HPDE6-E6E7 (cell line): Measurements from ENCODE around the gene MPRIP.
"Not testable (repeated sequence)": the region's sequence is repeated elsewhere in the genome, so short reads cannot be mapped to it uniquely, and the experiment has no call there.

Experiments used
- DNase-seq: peaks from one replicate; pipeline ENCODE4 v3.0.0; 2011; ENCODE audit warnings: missing footprints; ENCODE audit errors: extremely low spot score

Gene MPRIP

DNA sequence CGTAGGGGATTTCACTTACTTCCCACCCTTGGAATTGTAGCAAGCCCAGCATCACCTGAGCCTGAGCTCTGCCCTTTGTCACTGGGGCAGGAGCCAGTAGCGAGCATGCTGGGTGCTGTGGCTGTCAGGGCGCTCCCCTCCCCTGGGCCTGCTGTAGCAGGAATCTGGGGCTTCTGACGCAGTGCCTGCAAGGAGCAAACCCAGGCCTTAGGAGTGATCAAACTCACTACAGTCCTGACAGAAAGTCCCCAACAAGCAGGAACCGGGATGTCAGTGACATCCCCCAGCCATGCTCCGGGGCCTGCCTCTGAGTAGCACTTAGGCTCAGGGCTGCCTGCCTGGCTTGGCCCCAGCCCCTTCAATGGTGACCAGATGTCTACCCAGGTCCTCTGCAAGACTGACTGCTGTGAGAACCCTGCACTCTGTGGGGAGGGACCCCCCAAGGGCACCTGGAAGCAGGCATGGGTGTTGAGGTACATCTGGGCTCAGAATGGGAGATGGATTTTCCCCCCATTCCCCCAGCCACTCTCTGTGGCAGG lies 140.4 kb downstream of the MPRIP start:
- no peak for DNase-seq

DNA sequence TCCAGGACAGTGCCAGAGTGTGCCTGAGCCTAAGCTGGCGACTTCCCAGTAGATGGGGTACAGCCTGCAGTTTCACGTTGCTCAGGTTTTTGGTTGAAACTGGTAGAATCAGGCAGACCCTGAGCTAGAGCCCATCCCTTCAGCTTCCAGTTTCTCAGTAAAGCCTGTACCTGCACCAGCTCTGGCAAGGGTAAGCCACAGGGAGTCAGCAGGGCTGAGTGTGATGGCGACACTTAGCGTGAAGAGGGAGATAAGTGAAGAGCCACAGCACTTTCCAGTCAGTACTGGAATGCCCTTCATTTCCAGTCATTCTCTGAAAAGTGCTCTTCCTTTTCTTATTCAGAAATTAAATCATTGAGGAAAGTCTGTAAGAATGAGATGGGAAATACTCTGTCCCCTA lies 141.5 kb downstream of the MPRIP start:
- DNase-seq, result no peak

DNA sequence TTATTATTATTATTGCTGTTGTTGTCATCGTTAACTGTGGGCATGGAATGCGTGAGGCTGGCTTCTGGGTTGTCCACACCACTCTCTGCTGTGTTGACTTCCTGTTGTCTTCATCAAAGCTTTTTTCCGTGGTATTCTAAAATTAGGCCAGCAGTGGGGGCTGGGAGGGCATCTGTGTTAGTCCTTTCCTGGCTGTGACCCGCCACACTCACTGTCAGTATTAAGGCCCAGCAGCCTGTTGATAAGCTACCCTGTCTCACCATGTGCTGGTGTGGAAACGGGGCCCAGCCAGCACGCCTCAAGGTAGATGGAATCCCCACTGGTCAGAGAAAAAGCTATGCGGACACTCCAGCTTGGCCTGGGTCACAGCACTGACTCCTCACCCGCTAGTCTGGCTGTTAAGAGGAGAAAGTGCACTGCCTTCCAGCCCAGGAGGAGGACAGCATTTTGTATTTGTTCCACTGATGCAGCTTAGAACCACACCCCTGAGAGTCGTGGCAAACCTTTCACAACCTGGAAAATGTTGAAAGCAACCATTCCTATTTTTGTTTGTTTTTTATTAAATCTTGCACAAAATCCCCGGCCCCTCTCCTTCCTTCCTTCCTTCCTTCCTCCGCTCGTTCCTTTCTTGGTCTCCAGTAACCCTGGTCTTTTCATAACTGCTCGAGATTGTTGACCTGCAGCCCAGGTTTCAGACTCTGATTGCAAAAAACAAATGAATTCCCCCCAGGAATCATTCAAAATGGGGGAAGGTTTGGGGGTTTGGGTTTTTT lies 142.9 kb downstream of the MPRIP start:
- not testable (repeated sequence) for DNase-seq

DNA sequence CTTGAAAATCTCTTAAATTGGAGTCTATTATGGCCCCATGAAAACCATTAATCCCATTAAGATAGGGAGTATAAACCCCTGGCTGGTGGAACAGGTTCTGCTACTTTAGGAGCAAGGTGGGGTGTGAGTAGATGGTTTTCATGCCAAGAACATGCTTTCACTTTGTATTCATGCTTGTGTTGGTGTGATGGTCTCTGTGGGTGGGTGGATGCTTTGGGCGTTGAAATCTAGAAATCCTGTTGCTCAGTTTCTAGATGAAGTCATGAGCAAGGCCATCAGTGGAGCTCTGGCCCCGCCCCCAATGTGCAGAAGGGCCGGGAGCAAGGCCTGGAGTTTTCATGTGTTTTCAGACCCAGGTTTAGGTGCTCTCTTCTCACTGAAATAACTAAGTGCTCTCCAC lies 143.8 kb downstream of the MPRIP start:
- DNase-seq, result peak; percentile 79

DNA sequence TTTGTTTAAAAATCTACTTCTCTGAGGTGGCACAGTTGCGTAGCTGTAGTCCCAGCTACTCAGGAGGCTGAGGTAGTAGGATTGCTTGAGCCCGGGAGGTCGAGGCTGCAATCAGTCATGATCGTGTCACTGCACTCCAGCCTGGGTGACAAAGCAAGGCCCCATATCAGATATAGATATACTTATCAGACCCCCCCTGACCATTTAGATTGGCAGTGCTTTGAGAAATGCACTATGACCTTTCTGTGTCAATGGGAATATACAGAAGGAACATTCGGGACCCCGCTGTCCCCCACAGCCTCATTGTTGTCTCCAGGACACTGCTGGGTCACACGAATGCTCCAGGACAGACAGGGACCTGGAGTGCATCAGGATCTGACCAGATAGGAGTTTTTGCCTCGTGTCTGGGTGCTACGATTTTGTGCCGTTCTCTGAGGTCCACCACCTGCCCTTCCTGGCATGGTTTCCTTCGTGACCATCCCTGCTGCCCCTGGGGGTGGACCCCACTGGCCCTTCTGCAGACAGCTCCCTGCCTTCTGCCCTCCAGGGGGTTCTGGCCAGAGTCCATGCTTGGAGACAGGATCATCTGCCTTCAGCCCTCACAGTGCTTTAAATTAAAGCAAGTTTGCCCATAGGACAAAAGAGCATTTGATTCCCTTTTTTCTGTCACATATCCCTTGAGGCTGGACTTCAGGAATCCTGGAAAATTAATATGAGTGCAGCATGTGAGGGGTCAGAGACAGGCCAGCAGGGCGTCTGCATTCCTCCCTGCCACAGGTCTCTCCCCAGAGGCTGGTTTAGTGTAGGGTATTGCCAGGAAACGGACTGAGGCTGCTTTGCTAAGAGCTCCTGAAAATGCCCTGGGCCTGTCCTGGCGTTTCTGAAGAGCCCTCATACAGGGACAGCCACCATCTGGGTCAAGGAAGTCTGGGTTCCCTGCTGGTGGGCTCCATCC lies 144.6 kb downstream of the MPRIP start:
- DNase-seq, result no peak

DNA sequence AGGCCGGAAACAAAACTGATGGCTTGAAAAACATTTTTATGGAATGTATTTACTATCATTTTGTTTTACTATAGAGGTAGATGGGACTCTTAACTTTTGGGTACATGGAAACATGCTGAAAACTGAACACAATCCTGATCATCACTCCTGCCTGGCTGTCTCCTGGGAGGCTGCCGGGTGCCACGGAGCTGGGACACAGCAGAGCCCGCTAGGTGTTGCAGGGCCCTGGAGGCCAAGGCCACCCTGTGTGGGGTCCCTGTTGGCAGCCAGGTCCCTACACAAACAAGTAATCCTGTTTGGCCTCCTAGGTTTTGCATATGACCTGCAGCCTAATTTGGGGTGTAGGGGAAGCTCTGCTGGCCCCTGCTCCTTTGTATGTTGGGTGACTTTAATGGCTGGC lies 146.3 kb downstream of the MPRIP start:
- no peak for DNase-seq

DNA sequence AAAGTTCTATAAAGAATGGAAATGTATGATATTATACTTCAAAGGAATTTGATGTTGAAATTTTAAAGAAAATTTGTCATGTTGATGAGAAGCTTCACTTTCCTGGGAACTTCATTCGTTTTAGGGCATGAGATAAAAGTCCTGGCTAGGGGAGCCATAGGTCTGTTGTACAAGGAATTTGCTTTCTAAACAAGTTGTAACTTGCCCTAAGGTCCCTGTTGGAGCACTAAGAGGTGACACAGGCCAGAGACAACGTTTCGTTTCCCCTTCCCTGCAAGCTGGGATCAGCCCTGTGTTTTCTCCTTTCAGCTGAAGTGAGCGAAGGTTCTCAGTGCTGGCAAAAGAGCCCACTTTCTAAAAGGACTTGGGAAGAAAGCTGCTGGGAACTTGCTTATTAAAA lies 147.3 kb downstream of the MPRIP start:
- no peak for DNase-seq

DNA sequence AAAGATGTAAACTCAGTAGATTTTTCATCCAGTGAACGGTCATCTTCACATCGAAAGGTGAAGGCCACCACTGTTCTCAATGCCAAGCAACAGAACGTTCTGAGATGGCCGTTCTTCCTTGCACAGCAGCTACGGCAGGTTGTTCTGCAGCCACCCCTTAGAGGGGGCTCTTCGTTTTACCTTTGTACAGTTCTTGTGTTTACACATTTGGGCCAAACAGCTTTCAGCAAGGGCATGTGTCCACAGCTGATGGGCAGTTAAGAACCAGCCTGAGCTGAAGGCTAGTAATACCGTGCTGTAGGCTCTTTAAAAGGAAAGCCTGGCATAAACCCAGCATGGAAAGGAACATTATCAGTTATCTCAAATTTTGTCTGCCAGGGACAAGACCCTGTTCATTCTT lies 147.9 kb downstream of the MPRIP start:
- no peak for DNase-seq

DNA sequence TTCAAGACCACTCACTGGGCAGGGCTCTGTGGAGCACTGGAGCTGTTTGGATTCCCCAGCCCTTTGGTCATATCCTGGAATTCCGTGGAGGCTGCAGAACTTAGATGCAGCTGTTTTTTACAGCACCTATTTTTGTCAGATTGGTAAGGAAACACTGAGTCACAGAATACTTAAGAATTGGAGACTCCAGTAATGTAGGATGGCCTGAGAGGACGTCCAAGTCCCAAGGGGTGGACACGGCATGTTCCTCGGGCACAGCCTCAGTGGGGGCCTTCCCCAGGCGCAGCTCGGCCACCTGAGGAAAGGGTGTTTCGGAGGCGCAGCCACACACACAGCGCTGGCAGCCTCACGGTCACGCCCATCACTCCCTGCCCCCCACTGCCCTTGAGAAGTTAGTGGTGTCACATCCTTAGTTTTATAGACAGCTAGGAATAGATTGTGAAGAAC lies 149.1 kb downstream of the MPRIP start:
- no peak for DNase-seq

DNA sequence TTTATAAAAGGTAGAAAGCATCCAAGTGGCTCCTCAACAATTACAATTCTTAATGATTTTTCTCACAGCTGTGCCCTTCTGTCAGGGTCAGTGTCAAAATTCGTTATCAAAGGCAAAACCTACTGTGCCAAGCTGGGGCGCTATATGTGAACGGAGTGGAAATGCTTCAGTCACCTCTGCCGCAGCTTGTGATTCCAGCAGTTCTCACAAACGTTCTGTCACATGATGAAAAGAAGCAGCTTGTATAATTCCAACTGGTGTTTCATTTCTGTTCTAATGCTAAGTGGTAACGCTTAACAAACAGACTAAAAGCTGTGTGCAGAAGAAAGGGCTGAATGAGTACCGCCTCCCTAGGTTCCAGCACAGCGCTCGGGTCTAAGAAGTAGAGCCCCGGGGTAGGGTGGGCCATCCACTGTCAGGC lies 149.7 kb downstream of the MPRIP start:
- DNase-seq, result no peak

DNA sequence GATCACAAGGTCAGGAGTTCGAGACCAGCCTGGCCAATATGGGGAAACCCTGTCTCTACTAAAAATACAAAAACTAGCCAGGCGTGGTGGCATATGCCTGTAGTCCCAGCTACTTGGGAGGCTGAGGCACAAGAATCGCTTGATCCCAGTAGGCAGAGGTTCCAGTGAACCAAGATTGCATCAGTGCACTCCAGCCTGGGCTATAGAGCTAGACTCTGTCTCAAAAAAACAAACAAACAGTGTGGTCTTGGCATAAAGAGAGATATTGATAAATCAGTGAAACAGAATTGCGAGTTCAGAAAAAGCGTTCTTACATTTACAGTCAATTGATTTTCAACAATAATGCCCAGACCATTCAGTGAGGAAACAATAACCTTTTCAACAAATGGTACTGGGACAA lies 153.2 kb downstream of the MPRIP start:
- not testable (repeated sequence) for DNase-seq

DNA sequence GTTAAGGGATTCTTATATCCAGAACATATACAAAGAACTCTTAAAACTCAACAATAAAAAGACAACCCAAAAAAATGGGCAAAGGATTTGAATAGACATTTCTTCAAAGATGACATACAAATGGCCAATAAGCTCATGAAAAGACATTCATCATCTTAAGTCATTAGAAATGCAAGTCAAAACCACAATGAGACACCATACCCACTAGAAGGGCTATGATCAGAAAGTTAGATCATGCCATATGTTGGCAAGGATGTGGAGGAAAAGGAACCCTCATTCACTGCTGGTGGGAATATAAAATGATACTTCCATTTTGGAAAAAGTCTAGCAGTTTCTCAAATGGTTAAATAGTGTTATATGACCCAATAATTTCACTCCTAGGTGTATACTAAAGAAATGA lies 154.5 kb downstream of the MPRIP start:
- DNase-seq, result no peak

DNA sequence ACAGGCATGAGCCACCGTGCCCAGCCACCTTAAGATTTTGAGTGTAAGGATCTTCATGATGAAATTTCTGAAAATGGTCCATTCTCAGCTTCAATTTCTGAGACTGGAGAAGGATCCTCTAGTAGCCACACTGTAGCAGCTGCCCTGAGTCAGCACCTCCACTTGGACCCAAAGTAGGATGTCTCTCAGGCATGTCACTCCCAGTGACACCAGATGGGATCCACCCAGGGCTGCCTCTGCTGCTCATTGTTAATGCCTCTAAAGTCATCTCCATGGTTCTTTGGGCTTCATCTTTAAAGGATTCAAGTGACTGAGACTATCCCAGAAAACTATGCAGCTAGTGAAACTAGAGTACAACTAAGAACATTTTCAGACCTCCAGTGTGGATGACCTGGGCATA lies 156.0 kb downstream of the MPRIP start:
- DNase-seq, result no peak

DNA sequence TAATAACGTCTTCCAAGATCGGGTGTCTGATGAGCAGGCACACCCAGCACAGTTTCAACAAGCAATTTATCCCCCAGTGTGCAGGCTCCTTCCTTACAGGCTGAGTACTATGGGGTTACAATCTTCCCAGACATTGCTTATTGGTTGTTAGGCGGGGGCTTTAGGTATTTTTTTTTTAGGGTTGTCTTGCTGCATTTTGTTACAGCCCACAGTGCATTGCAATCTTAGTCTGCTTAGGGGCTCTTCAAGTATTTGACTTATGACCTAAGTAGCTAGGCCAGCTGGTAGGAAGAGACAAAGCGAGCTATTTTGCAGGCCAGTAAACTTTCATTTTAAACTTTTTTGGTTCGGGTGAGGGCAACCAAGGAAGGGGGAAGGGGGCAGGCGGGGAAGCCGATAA lies 158.1 kb downstream of the MPRIP start:
- no peak for DNase-seq

DNA sequence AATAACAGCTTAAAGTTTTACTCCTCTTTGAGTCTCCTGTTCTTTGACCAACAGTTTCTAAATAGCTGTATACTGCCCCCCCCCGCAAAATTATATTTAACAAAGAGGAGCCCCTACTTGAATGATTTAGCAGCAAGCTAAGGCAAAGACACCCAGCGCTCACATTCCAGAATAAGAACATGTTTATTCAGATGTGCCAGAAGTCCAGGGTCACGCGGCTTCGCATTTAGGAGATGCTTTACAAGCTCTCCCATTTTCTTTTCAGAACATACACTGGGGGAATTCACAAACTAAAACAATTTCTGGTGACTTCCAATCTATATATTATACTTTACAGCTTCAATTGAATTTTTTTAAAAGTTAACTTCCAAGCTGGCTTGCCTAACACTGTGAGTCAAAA lies 158.6 kb downstream of the MPRIP start:
- DNase-seq, result no peak

DNA sequence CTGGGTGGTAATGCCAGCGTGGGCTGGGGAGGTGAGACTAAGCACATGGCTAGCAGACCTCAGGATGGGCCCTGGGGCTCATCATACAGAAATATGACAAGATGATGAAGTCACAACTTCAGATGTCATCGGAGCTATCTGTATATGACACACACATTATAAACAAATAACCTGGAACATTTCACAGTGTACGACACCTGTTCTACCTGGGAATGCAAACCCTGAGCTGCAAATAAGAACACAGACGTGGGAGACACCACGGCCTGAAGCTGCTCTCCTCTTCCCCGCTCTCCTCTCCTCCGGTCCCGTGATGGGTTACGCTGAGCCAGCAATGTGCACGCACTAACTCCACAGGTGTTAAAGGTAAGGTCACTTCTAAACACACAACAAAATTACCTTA lies 159.0 kb downstream of the MPRIP start:
- DNase-seq, result no peak

DNA sequence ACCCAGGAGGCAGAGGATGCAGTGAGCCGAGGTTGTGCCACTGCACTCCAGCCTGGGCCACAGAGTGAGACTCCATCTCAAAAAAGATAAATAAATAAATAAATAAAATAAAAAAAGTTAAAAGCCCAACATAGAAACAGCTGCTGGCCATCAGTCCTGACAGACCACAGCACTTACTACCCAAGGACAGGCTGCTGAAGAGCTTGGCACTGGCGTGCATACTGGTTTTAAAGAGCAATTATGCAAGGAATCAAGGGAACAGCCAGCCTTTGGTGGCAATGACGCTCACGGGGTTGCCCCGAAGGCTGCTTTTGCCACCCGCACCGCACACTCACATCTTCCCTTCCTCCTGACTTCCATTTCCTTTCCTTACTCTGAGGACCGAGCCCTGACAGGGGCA lies 159.7 kb downstream of the MPRIP start:
- DNase-seq, result no peak

DNA sequence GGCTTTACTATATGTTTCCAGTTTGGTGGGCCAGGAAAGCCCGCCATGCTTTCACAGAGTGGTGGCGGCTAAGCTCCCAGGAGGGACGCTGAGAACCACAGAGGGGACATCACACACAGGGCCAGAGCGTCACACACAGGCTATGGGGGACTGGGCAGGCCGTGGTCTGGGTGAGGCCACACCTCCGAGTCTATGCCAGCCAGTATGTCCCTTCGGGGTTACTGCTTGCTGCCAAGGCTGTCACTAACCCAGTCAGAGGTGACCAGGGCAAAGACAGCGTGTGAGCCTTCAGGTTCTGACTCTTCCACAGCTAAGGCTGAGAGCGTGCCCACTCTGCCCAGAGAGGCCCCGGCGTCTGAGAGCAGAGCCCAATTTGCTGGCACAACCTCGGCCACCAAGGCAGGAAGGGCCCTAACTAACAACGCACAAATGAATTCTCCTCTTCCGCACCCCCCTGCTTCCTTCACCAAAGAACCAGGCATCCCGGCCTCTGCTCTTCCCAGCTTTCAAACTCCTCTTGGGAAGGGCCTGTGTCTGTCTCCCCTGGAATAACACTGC lies 161.0 kb downstream of the MPRIP start:
- DNase-seq, result no peak

DNA sequence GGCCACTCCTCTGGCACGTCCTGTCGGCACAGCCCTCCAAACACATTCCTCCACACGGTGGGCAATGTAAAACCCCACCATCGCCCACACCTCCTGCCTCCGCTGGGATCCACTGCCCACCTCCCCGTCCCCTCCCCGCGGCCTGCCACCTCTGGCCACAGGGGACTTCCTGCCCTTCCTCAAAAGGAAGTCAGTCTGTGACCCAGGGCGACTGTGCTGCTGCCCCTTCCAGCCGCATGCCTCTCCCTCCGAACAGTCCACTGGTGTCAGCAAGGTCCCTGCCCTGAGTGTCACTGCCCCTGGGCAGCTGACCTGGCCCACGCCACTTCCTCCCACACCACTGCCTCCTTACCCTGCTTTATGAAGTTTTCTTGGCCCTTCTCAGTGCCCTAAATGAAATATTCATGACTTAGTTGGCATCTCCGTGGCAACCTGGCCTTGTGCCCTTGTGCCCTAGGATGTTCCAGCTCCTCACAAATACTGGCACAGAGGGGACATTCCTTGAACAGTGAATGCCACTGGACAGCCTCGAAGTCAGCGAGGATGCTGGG lies 161.9 kb downstream of the MPRIP start:
- DNase-seq, result no peak

DNA sequence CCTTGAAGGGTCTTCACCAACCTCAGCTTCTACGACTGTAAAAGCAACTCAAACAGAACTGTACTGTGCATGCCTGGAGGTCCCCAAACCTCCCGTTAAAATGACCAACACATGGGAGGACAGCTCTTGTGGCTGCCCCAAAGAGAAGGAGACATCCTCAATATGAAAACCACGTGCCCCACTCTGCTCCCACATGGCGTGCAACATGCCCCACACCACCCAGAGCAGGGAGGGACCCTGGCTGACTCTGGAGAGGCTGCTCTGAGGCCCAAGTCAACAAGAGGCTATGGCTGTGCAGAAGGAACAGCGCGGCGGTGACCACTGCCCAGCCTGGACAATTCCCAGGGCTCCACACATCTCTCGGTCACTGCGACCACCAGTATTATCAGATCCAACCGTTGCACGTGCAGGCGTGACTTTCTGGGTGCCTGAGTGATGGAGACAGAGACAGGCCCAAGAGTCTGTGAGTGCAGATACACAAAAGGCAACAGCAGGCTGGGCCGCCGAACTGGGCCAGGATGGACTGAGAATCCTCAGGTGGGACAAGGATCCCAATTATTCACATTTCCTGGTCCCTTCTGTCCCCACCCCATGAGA lies 162.5 kb downstream of the MPRIP start:
- DNase-seq, result no peak

DNA sequence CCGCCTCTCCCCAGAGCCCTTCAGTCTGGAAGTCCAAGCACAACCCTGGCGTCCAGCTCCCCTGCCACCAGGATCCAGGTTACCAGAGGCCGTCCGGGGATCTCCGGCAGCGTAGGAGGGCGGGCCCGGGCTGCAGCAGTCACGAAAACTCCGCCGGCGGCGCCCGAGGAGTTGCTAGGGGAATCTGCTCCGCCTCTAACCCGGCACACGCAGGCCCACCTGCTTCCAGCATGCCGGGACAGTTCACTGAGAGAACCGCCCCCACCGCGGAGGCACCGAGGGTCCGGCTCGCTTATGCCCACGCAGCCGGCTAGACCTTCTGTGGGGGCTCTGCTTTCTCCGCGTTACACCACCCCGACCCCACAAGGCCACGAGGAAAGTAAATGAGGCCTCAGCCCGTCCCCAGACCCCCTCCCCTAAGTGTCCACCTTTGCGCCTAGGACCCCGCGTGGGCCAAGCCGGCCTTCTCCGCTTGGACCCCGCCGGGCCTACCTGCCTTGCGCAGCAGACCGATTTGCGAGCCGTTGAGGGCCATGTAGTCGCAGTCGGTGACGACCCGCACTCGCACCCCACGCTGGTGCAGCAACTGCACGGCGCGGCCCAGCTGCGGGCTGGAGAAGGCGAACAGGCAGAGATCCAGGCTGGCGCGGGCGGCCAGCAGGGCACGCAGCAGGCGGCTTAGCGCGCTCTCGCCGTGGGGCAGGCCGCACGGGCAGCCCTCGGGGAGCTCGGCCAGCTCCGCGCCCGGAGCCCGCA lies 163.3 kb downstream of the MPRIP start:
- DNase-seq, result peak; percentile 64
